ENCODE data around the gene MAK. TPM values are rescaled to one million over a fixed set of nuclear protein-coding genes. Genes with fewer than 3 reads are reported as not detected.
"Not testable (repeated sequence)": the region's sequence is repeated elsewhere in the genome, so short reads cannot be mapped to it uniquely, and the experiment has no call there.

The MAK gene
- total RNA-seq, 1 experiment from 2014 or later: not detected

GRCh38 chr6:10747251-10747972, 90.9 kb downstream of the MAK start, which contains the start of gene TMEM14B:
TSS of gene TMEM14B (plus strand) at chr6:10747805. CDS start at chr6:10749246, 1,441 bp downstream.
- H3K27ac ChIP-seq: peak within 1 kb of the TSS; percentile 54
- H3K27me3 ChIP-seq (replicated peaks): no peaks in the 10 kb centered on the region
- H3K4me1 ChIP-seq (replicated peaks): peaks cover 16% of the 10 kb centered on the region
- peak within 1 kb of the TSS; percentile 62 for H3K4me3 ChIP-seq
- DNase-seq (ENCODE audit: low read depth in 1 of 2, low spot score in 2 of 2): peak; percentile 97 to 99
- no peaks in the 10 kb centered on the region for H3K9me3 ChIP-seq (replicated peaks)
- H3K36me3 ChIP-seq: peaks cover 43% of the 10 kb centered on the region

- Histone ChIP-seq H3K27ac (no peak overlapping the region), H3K4me3 (peak overlapping the region; percentile 62), H3K27me3 (replicated peaks) (no peaks in the 10 kb centered on the region), H3K9me3 (replicated peaks) (no peaks in the 10 kb centered on the region), H3K4me1 (replicated peaks) (peaks cover 16% of the 10 kb centered on the region), H3K36me3 (peaks cover 42% of the 10 kb centered on the region)
- DNase-seq (ENCODE audit: low read depth in 1 of 2, low spot score in 2 of 2): no peak
Measured at GRCh38 chr6:10746915-10747250, 91.5 kb downstream of the MAK start.

- H3K27ac ChIP-seq: no peak overlapping the region
- peaks cover 25% of the 10 kb centered on the region for H3K4me1 ChIP-seq (replicated peaks)
- DNase-seq (ENCODE audit: low read depth in 1 of 2, low spot score in 2 of 2): no peak
- peaks cover 31% of the 10 kb centered on the region for H3K36me3 ChIP-seq
- no peaks in the 10 kb centered on the region for H3K9me3 ChIP-seq (replicated peaks)
- H3K4me3 ChIP-seq: no peak overlapping the region
- no peaks in the 10 kb centered on the region for H3K27me3 ChIP-seq (replicated peaks)
Measured at GRCh38 chr6:10745116-10745515, 93.2 kb downstream of the MAK start.

GRCh38 chr6:10743515-10743914, 94.8 kb downstream of the MAK start:
- no peaks in the 10 kb centered on the region for H3K27me3 ChIP-seq (replicated peaks)
- H3K36me3 ChIP-seq: peaks cover 17% of the 10 kb centered on the region
- H3K27ac ChIP-seq: no peak overlapping the region
- no peaks in the 10 kb centered on the region for H3K9me3 ChIP-seq (replicated peaks)
- H3K4me1 ChIP-seq (replicated peaks): peaks cover 26% of the 10 kb centered on the region
- no peak overlapping the region for H3K4me3 ChIP-seq
- no peak for DNase-seq (ENCODE audit: low read depth in 1 of 2, low spot score in 2 of 2)

GRCh38 chr6:10742251-10742650, 96.1 kb downstream of the MAK start:
- Histone ChIP-seq H3K36me3 (peaks cover 13% of the 10 kb centered on the region), H3K4me3 (no peak overlapping the region), H3K27me3 (replicated peaks) (no peaks in the 10 kb centered on the region), H3K27ac (no peak overlapping the region), H3K4me1 (replicated peaks) (peaks cover 20% of the 10 kb centered on the region), H3K9me3 (replicated peaks) (no peaks in the 10 kb centered on the region)
- DNase-seq (ENCODE audit: low read depth in 1 of 2, low spot score in 2 of 2): no peak

GRCh38 chr6:10741643-10742042, 96.7 kb downstream of the MAK start:
- H3K4me1 ChIP-seq (replicated peaks): peaks cover 14% of the 10 kb centered on the region
- DNase-seq (ENCODE audit: low read depth in 1 of 2, low spot score in 2 of 2); H3K27ac ChIP-seq; H3K9me3 ChIP-seq (replicated peaks); H3K4me3 ChIP-seq; H3K27me3 ChIP-seq (replicated peaks): not testable (repeated sequence)
- H3K36me3 ChIP-seq: peaks cover 13% of the 10 kb centered on the region

- 0 out of 2 replicates have a peak overlapping the region, but pooled peaks have one; percentile 33 for H3K27ac ChIP-seq
- no peak overlapping the region for H3K4me3 ChIP-seq
- H3K4me1 ChIP-seq (replicated peaks): peaks cover 26% of the 10 kb centered on the region
- H3K27me3 ChIP-seq (replicated peaks): no peaks in the 10 kb centered on the region
- no peaks in the 10 kb centered on the region for H3K9me3 ChIP-seq (replicated peaks)
- H3K36me3 ChIP-seq: peaks cover 13% of the 10 kb centered on the region
- DNase-seq (ENCODE audit: low read depth in 1 of 2, low spot score in 2 of 2): peak; percentile 59 to 60
Measured at GRCh38 chr6:10740061-10740460, 98.3 kb downstream of the MAK start.

GRCh38 chr6:10736731-10737130, 101.6 kb downstream of the MAK start:
- no peak overlapping the region for H3K4me3 ChIP-seq
- H3K27me3 ChIP-seq (replicated peaks): no peaks in the 10 kb centered on the region
- no peak for DNase-seq (ENCODE audit: low read depth in 1 of 2, low spot score in 2 of 2)
- H3K9me3 ChIP-seq (replicated peaks): no peaks in the 10 kb centered on the region
- H3K4me1 ChIP-seq (replicated peaks): peaks cover 44% of the 10 kb centered on the region
- no peak overlapping the region for H3K27ac ChIP-seq
- peaks cover 26% of the 10 kb centered on the region for H3K36me3 ChIP-seq

GRCh38 chr6:10733863-10734262, 104.5 kb downstream of the MAK start:
- H3K4me3 ChIP-seq: no peak overlapping the region
- peak overlapping the region; percentile 85 for H3K27ac ChIP-seq
- DNase-seq (ENCODE audit: low read depth in 1 of 2, low spot score in 2 of 2): no peak
- H3K27me3 ChIP-seq (replicated peaks): no peaks in the 10 kb centered on the region
- peaks cover 47% of the 10 kb centered on the region for H3K36me3 ChIP-seq
- peaks cover 30% of the 10 kb centered on the region for H3K4me1 ChIP-seq (replicated peaks)
- no peaks in the 10 kb centered on the region for H3K9me3 ChIP-seq (replicated peaks)

- peaks cover 53% of the 10 kb centered on the region for H3K36me3 ChIP-seq
- peak in 1 of 2 experiments; percentile 38 for DNase-seq (ENCODE audit: low read depth in 1 of 2, low spot score in 2 of 2)
- H3K4me1 ChIP-seq (replicated peaks): peaks cover 30% of the 10 kb centered on the region
- no peak overlapping the region for H3K4me3 ChIP-seq
- H3K27me3 ChIP-seq (replicated peaks): no peaks in the 10 kb centered on the region
- H3K27ac ChIP-seq: peak overlapping the region; percentile 85
- no peaks in the 10 kb centered on the region for H3K9me3 ChIP-seq (replicated peaks)
Measured at GRCh38 chr6:10733151-10733715, 105.1 kb downstream of the MAK start.

- Histone ChIP-seq H3K27me3 (replicated peaks) (no peaks in the 10 kb centered on the region), H3K27ac (no peak overlapping the region), H3K4me3 (no peak overlapping the region), H3K4me1 (replicated peaks) (peaks cover 20% of the 10 kb centered on the region), H3K9me3 (replicated peaks) (no peaks in the 10 kb centered on the region), H3K36me3 (peaks cover 81% of the 10 kb centered on the region)
- DNase-seq (ENCODE audit: low read depth in 1 of 2, low spot score in 2 of 2): peak in 1 of 2 experiments; percentile 9
Measured at GRCh38 chr6:10730254-10730653, 108.1 kb downstream of the MAK start.

GRCh38 chr6:10725716-10726115, 112.6 kb downstream of the MAK start:
- no peak for DNase-seq (ENCODE audit: low read depth in 1 of 2, low spot score in 2 of 2)
- Histone ChIP-seq H3K4me3 (no peak overlapping the region), H3K27me3 (replicated peaks) (no peaks in the 10 kb centered on the region), H3K4me1 (replicated peaks) (peaks cover 22% of the 10 kb centered on the region), H3K36me3 (peaks cover 67% of the 10 kb centered on the region), H3K9me3 (replicated peaks) (no peaks in the 10 kb centered on the region), H3K27ac (no peak overlapping the region)

- Histone ChIP-seq H3K27me3 (replicated peaks) (no peaks in the 10 kb centered on the region), H3K27ac (no peak overlapping the region), H3K4me1 (replicated peaks) (peaks cover 27% of the 10 kb centered on the region), H3K4me3 (no peak overlapping the region), H3K36me3 (peaks cover 60% of the 10 kb centered on the region), H3K9me3 (replicated peaks) (no peaks in the 10 kb centered on the region; the same call in 1 of the 2 replicates)
- no peak for DNase-seq (ENCODE audit: low read depth in 1 of 2, low spot score in 2 of 2)
Measured at GRCh38 chr6:10725044-10725443, 113.3 kb downstream of the MAK start.

- no peaks in the 10 kb centered on the region for H3K27me3 ChIP-seq (replicated peaks)
- DNase-seq (ENCODE audit: low read depth in 1 of 2, low spot score in 2 of 2): no peak
- H3K27ac ChIP-seq: peak overlapping the region; percentile 76
Measured at GRCh38 chr6:10723567-10723881, 114.8 kb downstream of the MAK start.

More at GRCh38 chr6:10723567-10723881, 114.8 kb downstream of the MAK start:
- peak overlapping the region; percentile 55 for H3K4me3 ChIP-seq
- H3K4me1 ChIP-seq (replicated peaks): peaks cover 31% of the 10 kb centered on the region
- H3K9me3 ChIP-seq (replicated peaks): no peaks in the 10 kb centered on the region; the same call in none of the 2 replicates
- H3K36me3 ChIP-seq: peaks cover 45% of the 10 kb centered on the region
